GM23248 (cell line): ENCODE data around the gene SH3GL1.

ENCODE experiments used
- EZH2 ChIP-seq: fragments of 200-600 bp; sonication (generic); IDR thresholded peaks from 2 replicates; pipeline ENCODE4 v1.6.1; 2018; ENCODE audit warnings: antibody characterized with exemption, mild to moderate bottlenecking; ENCODE audit not compliant: insufficient read depth, poor library complexity, severe bottlenecking
- EZH2phosphoT487 ChIP-seq: fragments of 200-600 bp; sonication (generic); IDR thresholded peaks from 2 replicates; pipeline ENCODE4 v1.6.1; 2018; ENCODE audit warnings: antibody characterized with exemption, moderate library complexity, mild to moderate bottlenecking, low read depth; ENCODE audit not compliant: insufficient read depth

GRCh38 chr19:4366666-4367335, 33.5 kb downstream of the SH3GL1 start:
- no peak for TF ChIP-seq EZH2
- TF ChIP-seq EZH2phosphoT487 = no peak
